ENCODE data around the gene AGTR1. TPM values are rescaled to one million over a fixed set of nuclear protein-coding genes. Genes with fewer than 3 reads are reported as not detected.

The AGTR1 gene
- total RNA-seq, 1 experiment from 2014 or later: not detected

- no peak overlapping the region for H3T11ph ChIP-seq (ENCODE audit: low read length)
- DNase-seq: no peak
- H3K9ac ChIP-seq (ENCODE audit: extremely low read depth, insufficient read length, low read length): no peak overlapping the region
Measured at GRCh38 chr3:148736086-148736485, 38.4 kb downstream of the AGTR1 start.

More at GRCh38 chr3:148736086-148736485, 38.4 kb downstream of the AGTR1 start:
- no peaks in the 10 kb centered on the region for H3K4me1 ChIP-seq (ENCODE audit: insufficient read depth, low read length)
- H2BK15ac ChIP-seq (ENCODE audit: low read depth, low read length): no peak overlapping the region
- H3K23ac ChIP-seq (ENCODE audit: insufficient read length, low read depth, low read length): no peak overlapping the region
- H3K23me2 ChIP-seq (ENCODE audit: insufficient read length, low read depth, low read length, poor library complexity, severe bottlenecking): no peaks in the 10 kb centered on the region
- TF ChIP-seq CTCF (conservative IDR thresholded peaks at IDR 0.05): no peak
- H4K91ac ChIP-seq (ENCODE audit: insufficient read length, low read depth, low read length): no peak overlapping the region
- H3K9me3 ChIP-seq (ENCODE audit: control insufficient read depth, low read depth, low read length): no peaks in the 10 kb centered on the region
- WGBS (ENCODE audit: extremely low coverage, insufficient read length, low lambda C conversion rate): no CpG with 5 or more reads among the region's 3 CpGs
- Mint-ChIP-seq H3K9me3 (no peaks in the 10 kb centered on the region), H3K27ac (no peak overlapping the region), H3K4me3 (no peak overlapping the region), H3K27me3 (ENCODE audit: low read depth) (no peaks in the 10 kb centered on the region), H3K36me3 (ENCODE audit: insufficient read depth in 1 of 3, low read depth in 3 of 3) (no peaks in the 10 kb centered on the region), H3K4me1 (peaks cover 4 to 11% of the 10 kb centered on the region in 2 experiments; a peak in 3 of 4 replicates)
- H2BK20ac ChIP-seq (ENCODE audit: low read depth, low read length, poor library complexity, severe bottlenecking): no peak overlapping the region
- H2AFZ ChIP-seq (ENCODE audit: low read length): no peak overlapping the region
- no peaks in the 10 kb centered on the region for H3K79me1 ChIP-seq (ENCODE audit: insufficient read depth, low read depth, low read length, poor library complexity, severe bottlenecking)
- no peaks in the 10 kb centered on the region for H3K27me3 ChIP-seq (ENCODE audit: insufficient read depth, low read length)
- no peak overlapping the region for H2BK120ac ChIP-seq (ENCODE audit: low read depth, low read length, poor library complexity, severe bottlenecking)
- H3K4ac ChIP-seq (ENCODE audit: low read depth, low read length): no peak overlapping the region
- no peak overlapping the region for H3K18ac ChIP-seq (ENCODE audit: insufficient read length, low read depth, low read length)
- no peaks in the 10 kb centered on the region for H4K20me1 ChIP-seq (ENCODE audit: control insufficient read depth, insufficient read depth, insufficient read length)
- no peak overlapping the region for H3K4me2 ChIP-seq (ENCODE audit: insufficient read depth, insufficient read length, low read length)
- H3K79me2 ChIP-seq (ENCODE audit: insufficient read depth, low read length): no peaks in the 10 kb centered on the region
- no peak overlapping the region for H3K14ac ChIP-seq (ENCODE audit: insufficient read depth, low read length)
- H2BK5ac ChIP-seq (ENCODE audit: insufficient read length, low read length): no peak overlapping the region
- no peak overlapping the region for H2AK5ac ChIP-seq (ENCODE audit: insufficient read length, low read length)
- H3K56ac ChIP-seq (ENCODE audit: insufficient read length, low read depth, low read length): no peak overlapping the region
- no peak overlapping the region for H4K8ac ChIP-seq (replicated peaks; ENCODE audit: insufficient read length, low read depth, low read length)
- H4K5ac ChIP-seq (ENCODE audit: insufficient read length, low read depth, low read length): no peak overlapping the region
- H2BK12ac ChIP-seq (ENCODE audit: insufficient read length, low read depth, low read length): no peak overlapping the region
- no peak overlapping the region for H3K27ac ChIP-seq (ENCODE audit: insufficient read length, low read depth, low read length)

Measured in H9 (cell line).